Thoracic aorta (tissue), 2 donors: ENCODE data around the gene EP300. TPM values are rescaled to one million over a fixed set of nuclear protein-coding genes. Genes with fewer than 3 reads are reported as not detected.

Experiments
- ATAC-seq: fragments of 150-250 bp; one replicate; pipeline ENCODE4 v1.8.0; 2017; ENCODE audit warnings: low read depth; ENCODE audit not compliant: insufficient number of reproducible peaks, low FRiP score
- DNase-seq: peaks from one replicate; pipeline ENCODE4 v3.0.0-alpha.2; 2020; ENCODE audit warnings: low spot score
- H3K27ac ChIP-seq, 2 donors: fragments of 200-600 bp; sonication (generic); 1 replicate in 1 of 2; 2 replicates in 1 of 2; pipeline ENCODE4 v1.5.1; 2016; ENCODE audit warnings: mild to moderate bottlenecking in 2 of 2, moderate library complexity in 2 of 2
- H3K27me3 ChIP-seq: fragments of 200-600 bp; sonication (generic); replicated peaks from 2 replicates; pipeline ENCODE4 v1.6.0; 2016; ENCODE audit warnings: mild to moderate bottlenecking; ENCODE audit not compliant: insufficient read depth
- H3K36me3 ChIP-seq: fragments of 200-600 bp; sonication (generic); one replicate; pipeline ENCODE4 v1.5.1; 2016
- H3K4me1 ChIP-seq, 2 donors: fragments of 200-600 bp; sonication (generic); 1 replicate in 1 of 2; 2 replicates in 1 of 2; pipeline versions ENCODE4 v1.5.1 to v1.6.0; 2016; ENCODE audit warnings: low read depth in 2 of 2, mild to moderate bottlenecking in 1 of 2; ENCODE audit not compliant: control insufficient read depth in 1 of 2
- H3K4me3 ChIP-seq: fragments of 200-600 bp; sonication (generic); 2 replicates; pipeline ENCODE4 v1.5.1; 2016; ENCODE audit warnings: mild to moderate bottlenecking
- H3K9me3 ChIP-seq: fragments of 200-600 bp; sonication (generic); 2 replicates; pipeline ENCODE4 v1.5.1; 2016
- total RNA-seq, 2 donors: library from RNA; depleted of rRNA; stranded (reverse); fragments of >200 nt; gene quantifications; one replicate each; pipeline versions ENCODE4 v1.1.0 to v1.2.3, GENCODE V29; 2016
- TF ChIP-seq, protein P1 (sequence below): fragments of 200-600 bp; sonication (generic); IDR thresholded peaks from one replicate; pipeline ENCODE4 v1.5.1; 2019; ENCODE audit warnings: antibody characterized with exemption

EP300 gene
- total RNA-seq, 2 donors from 2014 or later, result 59.0 to 114 TPM

DNA sequence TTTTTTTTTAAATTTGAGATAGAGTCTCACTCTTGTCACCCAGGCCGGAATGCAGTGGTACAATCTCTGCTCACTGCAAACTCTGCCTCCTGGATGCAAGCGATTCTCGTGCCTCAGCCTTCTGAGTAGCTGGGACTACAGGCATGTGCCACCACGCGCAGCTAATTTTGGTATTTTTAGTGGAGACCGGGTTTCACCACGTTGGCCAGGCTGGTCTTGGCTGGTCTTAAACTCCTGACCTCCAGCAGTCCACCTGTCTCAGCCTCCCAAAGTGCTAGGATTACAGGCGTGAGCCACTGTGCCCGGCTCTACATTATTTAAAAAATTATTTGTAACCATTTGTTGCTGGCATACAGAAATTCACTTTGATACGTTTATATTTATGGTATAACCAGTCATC, 18.6 kb downstream of the EP300 start:
- DNase-seq (no peak), ATAC-seq (no peak)
- peaks cover 12 to 19% of the 10 kb centered on the region in 2 donors for H3K4me1 ChIP-seq
- H3K4me3 ChIP-seq, result no peak overlapping the region
- TF ChIP-seq, protein P1, sequence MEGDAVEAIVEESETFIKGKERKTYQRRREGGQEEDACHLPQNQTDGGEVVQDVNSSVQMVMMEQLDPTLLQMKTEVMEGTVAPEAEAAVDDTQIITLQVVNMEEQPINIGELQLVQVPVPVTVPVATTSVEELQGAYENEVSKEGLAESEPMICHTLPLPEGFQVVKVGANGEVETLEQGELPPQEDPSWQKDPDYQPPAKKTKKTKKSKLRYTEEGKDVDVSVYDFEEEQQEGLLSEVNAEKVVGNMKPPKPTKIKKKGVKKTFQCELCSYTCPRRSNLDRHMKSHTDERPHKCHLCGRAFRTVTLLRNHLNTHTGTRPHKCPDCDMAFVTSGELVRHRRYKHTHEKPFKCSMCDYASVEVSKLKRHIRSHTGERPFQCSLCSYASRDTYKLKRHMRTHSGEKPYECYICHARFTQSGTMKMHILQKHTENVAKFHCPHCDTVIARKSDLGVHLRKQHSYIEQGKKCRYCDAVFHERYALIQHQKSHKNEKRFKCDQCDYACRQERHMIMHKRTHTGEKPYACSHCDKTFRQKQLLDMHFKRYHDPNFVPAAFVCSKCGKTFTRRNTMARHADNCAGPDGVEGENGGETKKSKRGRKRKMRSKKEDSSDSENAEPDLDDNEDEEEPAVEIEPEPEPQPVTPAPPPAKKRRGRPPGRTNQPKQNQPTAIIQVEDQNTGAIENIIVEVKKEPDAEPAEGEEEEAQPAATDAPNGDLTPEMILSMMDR, result no peak
- H3K27me3 ChIP-seq, result no peaks in the 10 kb centered on the region
- peaks cover 2% of the 10 kb centered on the region for H3K36me3 ChIP-seq
- H3K9me3 ChIP-seq, result no peaks in the 10 kb centered on the region
- H3K27ac ChIP-seq, result no peak overlapping the region

DNA sequence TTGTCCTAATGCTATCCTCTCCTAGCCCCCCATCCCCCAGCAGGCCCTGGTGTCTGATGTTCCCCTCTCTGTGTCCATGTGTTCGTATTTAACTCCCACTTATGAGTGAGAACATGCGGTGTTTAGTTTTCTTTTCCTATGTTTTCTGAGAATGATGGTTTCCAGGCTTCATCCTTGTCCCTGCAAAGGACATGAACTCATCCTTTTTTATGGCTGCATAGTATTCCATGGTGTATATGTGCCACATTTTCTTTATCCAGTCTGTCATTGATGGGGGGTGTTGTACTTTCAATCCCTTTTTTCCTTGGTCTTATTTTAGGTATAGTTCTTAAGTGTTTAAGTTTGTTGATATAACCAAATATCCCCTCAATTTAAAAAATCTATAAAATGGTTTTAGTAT, 23.9 kb downstream of the EP300 start:
- peaks cover 2 to 7% of the 10 kb centered on the region in 2 donors for H3K4me1 ChIP-seq
- no peak overlapping the region for H3K4me3 ChIP-seq
- TF ChIP-seq, protein P1, result no peak
- H3K27ac ChIP-seq, result no peak overlapping the region
- no peaks in the 10 kb centered on the region for H3K27me3 ChIP-seq
- DNase-seq (no peak), ATAC-seq (no peak)
- no peaks in the 10 kb centered on the region for H3K9me3 ChIP-seq
- H3K36me3 ChIP-seq, result peaks cover 5% of the 10 kb centered on the region

DNA sequence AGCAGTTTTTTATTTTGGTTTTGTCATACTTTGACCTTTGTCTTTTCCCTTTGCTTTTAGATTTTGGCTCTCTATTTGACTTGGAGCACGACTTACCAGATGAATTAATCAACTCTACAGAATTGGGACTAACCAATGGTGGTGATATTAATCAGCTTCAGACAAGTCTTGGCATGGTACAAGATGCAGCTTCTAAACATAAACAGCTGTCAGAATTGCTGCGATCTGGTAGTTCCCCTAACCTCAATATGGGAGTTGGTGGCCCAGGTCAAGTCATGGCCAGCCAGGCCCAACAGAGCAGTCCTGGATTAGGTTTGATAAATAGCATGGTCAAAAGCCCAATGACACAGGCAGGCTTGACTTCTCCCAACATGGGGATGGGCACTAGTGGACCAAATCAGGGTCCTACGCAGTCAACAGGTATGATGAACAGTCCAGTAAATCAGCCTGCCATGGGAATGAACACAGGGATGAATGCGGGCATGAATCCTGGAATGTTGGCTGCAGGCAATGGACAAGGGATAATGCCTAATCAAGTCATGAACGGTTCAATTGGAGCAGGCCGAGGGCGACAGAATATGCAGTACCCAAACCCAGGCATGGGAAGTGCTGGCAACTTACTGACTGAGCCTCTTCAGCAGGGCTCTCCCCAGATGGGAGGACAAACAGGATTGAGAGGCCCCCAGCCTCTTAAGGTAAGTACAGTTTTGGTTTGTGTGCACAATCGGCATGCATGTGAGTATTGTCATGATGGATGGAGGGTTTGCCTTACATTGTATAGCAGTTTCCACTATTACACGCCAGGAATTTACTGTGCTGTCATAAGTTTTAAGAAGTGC, 25.0 kb downstream of the EP300 start:
- Histone ChIP-seq H3K9me3 (no peaks in the 10 kb centered on the region), H3K4me1 (peaks cover under 1 to 7% of the 10 kb centered on the region in 2 donors), H3K4me3 (no peak overlapping the region), H3K27me3 (no peaks in the 10 kb centered on the region), H3K36me3 (peaks cover 3% of the 10 kb centered on the region), H3K27ac (no peak overlapping the region)
- no peak for ATAC-seq
- no peak for DNase-seq
- TF ChIP-seq, protein P1, result no peak

DNA sequence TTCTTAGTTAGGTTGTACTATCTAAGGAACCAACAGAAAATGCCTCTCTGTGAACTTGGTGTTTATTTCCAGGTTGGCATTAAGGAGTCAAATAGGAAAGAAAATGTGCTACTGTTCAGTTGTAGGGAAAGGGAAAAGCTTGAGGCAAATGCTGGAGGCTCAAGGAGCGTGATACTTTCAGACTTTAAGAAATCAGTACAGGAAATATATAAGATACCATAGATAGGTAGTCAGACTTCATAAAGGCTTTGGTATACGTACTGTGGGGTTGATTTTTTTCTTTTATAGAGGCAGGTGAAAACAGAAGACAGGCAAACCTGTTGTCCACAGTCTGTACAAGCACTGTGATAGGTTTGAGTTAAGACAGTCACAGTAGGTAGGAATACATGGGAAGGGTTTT, 30.8 kb downstream of the EP300 start:
- TF ChIP-seq, protein P1, result no peak
- Histone ChIP-seq H3K27me3 (no peaks in the 10 kb centered on the region), H3K4me1 (peaks cover 0 to 6% of the 10 kb centered on the region in 2 donors), H3K9me3 (no peaks in the 10 kb centered on the region), H3K4me3 (no peak overlapping the region), H3K36me3 (peaks cover 18% of the 10 kb centered on the region), H3K27ac (no peak overlapping the region)
- ATAC-seq (no peak), DNase-seq (no peak)

DNA sequence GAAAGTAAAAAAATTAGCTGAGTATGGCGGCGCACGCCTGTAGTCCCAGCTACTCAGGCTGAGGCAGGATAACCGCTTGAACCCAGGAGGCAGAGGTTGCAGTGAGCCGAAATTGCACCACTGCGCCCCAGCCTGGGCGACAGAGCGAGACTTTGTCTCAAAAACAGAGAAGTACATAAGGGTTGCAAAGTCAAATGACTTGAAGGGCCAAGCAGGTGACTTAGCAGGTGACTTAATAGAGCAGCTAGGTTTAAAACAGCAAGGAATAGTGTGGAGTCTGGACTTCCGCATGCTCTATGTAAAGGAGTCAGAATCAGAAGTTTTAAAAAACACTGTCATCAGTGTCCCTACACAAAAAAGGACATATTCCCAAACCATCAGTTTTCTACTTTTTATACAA, 31.7 kb downstream of the EP300 start:
- no peak for ATAC-seq
- DNase-seq, result no peak
- Histone ChIP-seq H3K4me3 (no peak overlapping the region), H3K27me3 (no peaks in the 10 kb centered on the region), H3K36me3 (peaks cover 25% of the 10 kb centered on the region), H3K27ac (no peak overlapping the region), H3K9me3 (no peaks in the 10 kb centered on the region), H3K4me1 (peaks cover 0 to 6% of the 10 kb centered on the region in 2 donors)
- TF ChIP-seq, protein P1, result no peak
